ENCODE data around the gene NSUN7. TPM values are rescaled to one million over a fixed set of nuclear protein-coding genes. Genes with fewer than 3 reads are reported as not detected.
A peak's percentile ranks its signal among the peaks of the same experiment; 100 is the strongest.

The NSUN7 gene
- total and polyA plus RNA-seq, 10 donors = 0.38 to 8.1 (median 3.0) TPM

- Histone ChIP-seq H3K36me3 (peaks cover 0 to 65% (median 9%) of the 10 kb centered on the region in 6 donors), H3K27me3 (replicated peaks in 1 of 7) (no peaks in the 10 kb centered on the region), H3K4me3 (no peak overlapping the region), H3K4me1 (peaks cover 0 to 4% (median 0%) of the 10 kb centered on the region in 6 donors), H3K27ac (no peak overlapping the region), H3K9me3 (no peaks in the 10 kb centered on the region)
- no peak for TF ChIP-seq POLR2AphosphoS5 (IDR thresholded peaks at IDR 0.05)
- no peak for TF ChIP-seq CTCF (IDR thresholded peaks at IDR 0.05 in 8 of 11, conservative IDR thresholded peaks at IDR 0.05 in 3 of 11)
- TF ChIP-seq POLR2A (IDR thresholded peaks at IDR 0.05) = no peak
- intact Hi-C loops (cut with DNase I; ENCODE audit: low total_unique reads) = no loop called here
- no peak for DNase-seq
- WGBS, 5 donors = 94 to 97% (median 96%) methylated on average over 11 of the region's 11 CpGs
Observed at GRCh38 chr4:40820101-40820500, 70.3 kb downstream of the NSUN7 start.

GRCh38 chr4:40822420-40823166, 72.8 kb downstream of the NSUN7 start:
- H3K27me3 ChIP-seq (replicated peaks in 1 of 7) = no peaks in the 10 kb centered on the region
- H3K9me3 ChIP-seq = peaks cover 0 to 4% (median 0%) of the 10 kb centered on the region in 8 donors
- TF ChIP-seq CTCF (IDR thresholded peaks at IDR 0.05 in 8 of 11, conservative IDR thresholded peaks at IDR 0.05 in 3 of 11) = no peak
- TF ChIP-seq POLR2AphosphoS5 (IDR thresholded peaks at IDR 0.05) = peak in 1 of 3 donors; percentile 10
- peaks cover 0 to 72% (median 14%) of the 10 kb centered on the region in 6 donors for H3K36me3 ChIP-seq
- no peak for DNase-seq
- no peak overlapping the region for H3K4me3 ChIP-seq
- intact Hi-C loops (cut with DNase I; ENCODE audit: low total_unique reads) = no loop called here
- WGBS, 5 donors = 88 to 94% (median 91%) methylated on average over 8 of the region's 8 CpGs
- no peak overlapping the region for H3K27ac ChIP-seq
- H3K4me1 ChIP-seq = peaks cover 0 to 4% (median 0%) of the 10 kb centered on the region in 6 donors

GRCh38 chr4:40825014-40825838, 75.5 kb downstream of the NSUN7 start:
- intact Hi-C loops (cut with DNase I; ENCODE audit: low total_unique reads) = no loop called here
- H3K36me3 ChIP-seq = peaks cover 0 to 88% (median 14%) of the 10 kb centered on the region in 6 donors
- DNase-seq = no peak
- H3K27me3 ChIP-seq (replicated peaks in 1 of 7) = no peaks in the 10 kb centered on the region
- peaks cover 0 to 11% (median 0%) of the 10 kb centered on the region in 6 donors for H3K4me1 ChIP-seq
- peaks cover 0 to 10% (median 0%) of the 10 kb centered on the region in 8 donors for H3K9me3 ChIP-seq
- H3K27ac ChIP-seq = peak overlapping the region in 1 of 8 donors; percentile 5
- TF ChIP-seq CTCF (IDR thresholded peaks at IDR 0.05 in 8 of 11, conservative IDR thresholded peaks at IDR 0.05 in 3 of 11) = no peak
- H3K4me3 ChIP-seq = no peak overlapping the region
- 82 to 87% (median 86%) methylated on average over 19 of the region's 19 CpGs for WGBS, 5 donors

GRCh38 chr4:40826821-40827220, 77.1 kb downstream of the NSUN7 start:
- intact Hi-C loops (cut with DNase I; ENCODE audit: low total_unique reads) = no loop called here
- H3K27me3 ChIP-seq (replicated peaks in 1 of 7) = no peaks in the 10 kb centered on the region
- peaks cover 0 to 75% (median 12%) of the 10 kb centered on the region in 6 donors for H3K36me3 ChIP-seq
- peaks cover 0 to 11% (median 0%) of the 10 kb centered on the region in 6 donors for H3K4me1 ChIP-seq
- no peak for DNase-seq
- H3K27ac ChIP-seq = no peak overlapping the region
- no peak overlapping the region for H3K4me3 ChIP-seq
- WGBS, 5 donors = 92 to 97% (median 94%) methylated on average over 5 of the region's 5 CpGs
- H3K9me3 ChIP-seq = peaks cover 0 to 10% (median 0%) of the 10 kb centered on the region in 8 donors
- TF ChIP-seq POLR2A (IDR thresholded peaks at IDR 0.05) (no peak), POLR2AphosphoS5 (IDR thresholded peaks at IDR 0.05) (no peak), CTCF (IDR thresholded peaks at IDR 0.05 in 8 of 11, conservative IDR thresholded peaks at IDR 0.05 in 3 of 11) (no peak)

Measured in spleen (tissue), 11 donors.